ENCODE data around the gene NDUFB10.

The NDUFB10 gene

DNA sequence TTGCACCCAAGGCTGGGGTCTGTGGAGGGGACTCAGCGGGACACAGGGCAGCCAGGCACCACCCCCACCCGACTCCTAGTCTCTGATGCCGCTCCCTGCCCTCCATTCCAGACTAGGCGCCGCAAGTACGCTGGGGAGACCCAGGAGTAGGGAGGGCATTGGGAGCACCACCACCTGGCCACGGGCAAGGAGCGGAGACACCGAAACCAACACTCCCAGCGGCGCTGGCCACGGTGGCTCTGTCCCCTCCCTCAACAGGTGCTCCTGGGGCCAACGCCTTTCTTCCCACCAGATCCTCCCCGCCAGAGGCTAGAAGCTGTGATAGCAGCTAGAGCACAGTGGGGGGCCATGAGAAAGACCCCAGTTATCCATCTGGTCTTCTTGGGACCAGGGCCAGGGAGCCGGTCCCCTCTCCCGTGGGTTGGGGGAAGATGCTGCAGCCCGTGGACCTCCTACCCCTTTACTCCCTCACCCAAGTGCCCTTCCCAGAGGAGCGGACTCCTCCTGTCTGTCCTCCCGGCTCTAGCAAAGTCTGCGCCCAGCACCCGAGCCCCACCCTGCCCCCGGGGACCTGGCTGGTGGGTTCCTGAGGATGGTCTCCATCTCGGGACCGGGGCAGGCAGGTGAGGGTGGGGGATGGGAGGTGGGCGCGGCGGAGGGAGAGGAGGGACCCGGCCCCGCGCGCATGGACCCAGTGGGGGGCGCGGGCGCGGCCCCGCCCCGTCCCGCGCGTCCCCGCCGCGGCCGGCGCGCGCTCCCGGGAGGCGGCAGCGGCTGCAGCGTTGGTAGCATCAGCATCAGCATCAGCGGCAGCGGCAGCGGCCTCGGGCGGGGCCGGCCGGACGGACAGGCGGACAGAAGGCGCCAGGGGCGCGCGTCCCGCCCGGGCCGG lies 30.1 kb downstream of the NDUFB10 start, which contains the start of gene SYNGR3:
TSS of gene SYNGR3 (plus strand) at position 762 of the 892 bp plus-strand sequence. CDS start 133 bp downstream, outside the sequence.
- no peak for DNase-seq

DNA sequence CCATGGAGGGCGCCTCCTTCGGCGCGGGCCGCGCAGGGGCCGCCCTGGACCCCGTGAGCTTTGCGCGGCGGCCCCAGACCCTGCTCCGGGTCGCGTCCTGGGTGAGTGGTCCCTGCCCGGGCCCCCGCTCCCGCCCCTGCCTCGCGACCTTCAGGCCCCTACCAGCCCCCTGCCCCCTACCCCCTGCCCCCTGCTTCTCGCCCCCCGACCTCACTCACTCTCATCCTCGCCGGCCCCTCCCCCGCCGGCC lies 30.7 kb downstream of the NDUFB10 start:
- DNase-seq = no peak

DNA sequence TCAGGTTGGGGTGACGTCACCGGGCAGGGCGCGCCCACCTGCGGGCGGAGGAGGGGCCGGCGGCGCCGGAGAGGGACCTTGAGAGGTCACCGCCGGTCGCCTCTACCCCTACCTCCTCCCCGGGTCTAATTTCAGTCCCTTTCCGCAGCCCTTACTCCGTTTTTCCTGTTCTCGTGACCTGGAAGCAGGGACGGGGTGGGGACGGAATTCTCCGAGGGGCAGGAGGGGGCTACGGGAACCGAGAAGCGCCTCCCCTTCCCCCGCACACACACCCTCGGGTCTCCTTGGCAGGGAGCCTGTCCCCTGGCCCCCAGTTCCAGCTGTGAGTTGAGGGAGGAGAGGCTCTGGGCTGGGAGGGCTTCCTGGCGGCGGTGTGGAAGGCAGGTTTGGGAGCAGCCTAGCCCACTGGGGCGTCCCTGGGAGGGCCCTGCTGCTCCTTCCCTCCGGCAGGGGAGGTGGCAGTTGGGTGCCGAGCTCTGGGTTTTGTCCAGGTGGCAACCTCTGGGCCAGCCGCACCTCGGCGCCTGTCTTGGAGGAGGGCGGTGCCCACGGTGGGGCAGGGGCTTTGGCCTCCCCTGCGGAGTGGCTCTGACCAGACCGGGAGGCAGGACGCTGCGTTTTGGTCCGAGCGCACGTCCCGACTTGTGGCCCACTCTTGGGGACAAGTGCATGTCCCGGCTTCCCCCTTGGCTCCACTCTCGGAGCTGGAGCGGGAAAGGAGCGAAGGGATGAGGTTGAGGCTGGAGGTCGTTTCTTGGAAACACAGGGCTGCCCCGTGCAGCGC lies 31.2 kb downstream of the NDUFB10 start:
- DNase-seq = no peak

DNA sequence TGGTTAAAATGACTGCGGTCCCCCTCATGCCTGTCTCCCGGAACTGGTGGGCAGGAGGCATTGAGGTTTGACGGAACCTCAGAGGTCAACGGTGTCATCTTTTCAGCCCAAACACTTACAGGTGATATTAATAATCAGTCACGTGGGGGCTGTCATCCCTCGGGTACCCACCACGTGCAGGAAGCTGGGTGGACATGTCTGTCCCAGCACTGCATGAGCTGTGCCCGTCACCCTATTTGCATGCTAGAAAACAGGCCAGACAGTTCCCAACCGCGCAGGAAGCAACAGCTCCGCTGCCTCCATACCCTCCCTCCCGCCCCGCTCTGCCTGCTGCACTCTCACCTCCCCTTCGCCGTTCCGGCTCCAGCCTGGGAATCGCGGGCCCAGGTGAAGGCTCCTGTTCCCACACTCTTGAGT lies 31.8 kb downstream of the NDUFB10 start:
- no peak for DNase-seq

- DNase-seq = no peak
Measured at GRCh38 chr16:1991588-1991947, 32.2 kb downstream of the NDUFB10 start.

- no peak for DNase-seq
Measured at GRCh38 chr16:1991948-1992703, 32.8 kb downstream of the NDUFB10 start.

DNA sequence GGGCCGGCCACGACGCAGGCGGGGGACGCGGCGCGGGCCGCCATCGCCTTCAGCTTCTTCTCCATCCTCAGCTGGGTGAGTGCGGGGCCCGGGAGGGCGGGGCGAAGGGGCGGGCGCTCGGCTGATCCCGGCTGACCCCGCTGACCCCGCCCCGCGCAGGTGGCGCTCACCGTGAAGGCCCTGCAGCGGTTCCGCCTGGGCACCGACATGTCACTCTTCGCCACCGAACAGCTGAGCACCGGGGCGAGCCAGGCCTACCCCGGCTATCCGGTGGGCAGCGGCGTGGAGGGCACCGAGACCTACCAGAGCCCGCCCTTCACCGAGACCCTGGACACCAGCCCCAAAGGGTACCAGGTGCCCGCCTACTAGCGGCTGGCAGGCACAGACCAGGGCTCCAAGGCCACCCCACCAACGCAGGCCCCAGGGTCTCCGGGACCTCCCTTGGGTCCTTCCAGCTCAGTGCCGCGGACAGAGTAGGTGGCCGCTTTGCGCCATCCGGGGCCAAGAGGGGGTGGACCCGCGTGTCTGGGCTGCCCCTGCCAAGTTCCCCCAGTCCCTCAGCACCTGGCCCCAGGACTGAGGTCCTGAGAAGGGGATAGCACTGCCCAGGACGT lies 33.5 kb downstream of the NDUFB10 start:
- no peak for DNase-seq

DNA sequence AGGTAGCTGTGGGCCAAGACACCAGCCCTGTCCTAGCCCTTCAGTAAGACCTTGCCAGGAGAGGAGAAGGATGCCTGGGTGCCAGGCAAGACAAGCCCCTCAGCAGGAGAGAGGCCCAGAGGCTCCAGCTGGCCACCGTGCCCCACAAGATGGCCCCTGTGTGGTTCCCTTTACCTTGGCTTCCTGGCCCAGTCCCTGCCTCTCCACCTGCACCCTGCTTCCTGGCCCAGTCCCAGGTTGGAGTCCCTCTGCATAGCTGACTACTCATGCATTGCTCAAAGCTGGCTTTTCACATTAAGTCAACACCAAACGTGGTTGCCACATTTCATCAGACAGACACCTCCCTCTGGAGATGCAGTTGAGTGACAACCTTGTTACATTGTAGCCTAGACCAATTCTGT lies 34.4 kb downstream of the NDUFB10 start:
- no peak for DNase-seq

DNA sequence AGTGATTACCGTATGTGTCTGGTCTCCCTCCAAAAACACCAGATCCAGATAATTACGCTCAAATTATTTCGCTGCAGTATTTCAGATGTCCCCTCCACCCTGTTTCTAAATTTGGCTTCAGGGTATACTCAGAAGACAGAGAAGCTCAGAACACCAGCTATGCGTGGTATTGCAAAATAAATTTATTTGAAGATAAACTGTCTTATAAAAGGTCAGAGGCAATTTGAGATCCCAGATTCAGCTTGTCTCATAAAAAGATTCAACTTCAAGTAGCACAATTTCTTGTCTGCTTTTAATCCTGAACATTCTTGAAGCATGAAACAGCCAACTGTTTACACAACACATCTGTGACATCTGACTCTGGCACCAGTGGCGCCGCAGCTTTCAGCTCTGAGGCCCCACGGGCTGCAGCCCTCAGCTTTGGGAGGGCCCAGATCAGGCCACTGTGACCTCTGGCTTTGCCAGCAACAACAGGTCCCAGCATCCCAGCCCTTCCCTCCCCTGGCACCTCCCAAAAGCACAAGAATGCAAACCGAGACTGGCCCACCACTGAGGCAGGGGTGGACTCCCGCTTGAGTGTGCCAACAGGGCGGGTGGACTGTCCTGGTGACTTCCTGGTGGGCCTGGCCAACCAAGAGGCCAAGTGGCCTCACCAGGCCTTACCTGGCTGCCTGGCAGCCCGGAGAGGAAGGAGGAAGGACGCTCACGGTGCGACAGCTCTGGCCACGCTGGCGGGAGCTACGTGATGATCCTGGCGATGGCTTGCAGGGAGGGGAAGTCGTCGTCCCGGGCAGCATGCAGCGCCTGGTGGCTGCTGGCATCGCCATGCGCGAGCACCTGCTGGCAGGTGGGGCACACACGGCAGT lies 38.4 kb downstream of the NDUFB10 start:
- no peak for DNase-seq

DNA sequence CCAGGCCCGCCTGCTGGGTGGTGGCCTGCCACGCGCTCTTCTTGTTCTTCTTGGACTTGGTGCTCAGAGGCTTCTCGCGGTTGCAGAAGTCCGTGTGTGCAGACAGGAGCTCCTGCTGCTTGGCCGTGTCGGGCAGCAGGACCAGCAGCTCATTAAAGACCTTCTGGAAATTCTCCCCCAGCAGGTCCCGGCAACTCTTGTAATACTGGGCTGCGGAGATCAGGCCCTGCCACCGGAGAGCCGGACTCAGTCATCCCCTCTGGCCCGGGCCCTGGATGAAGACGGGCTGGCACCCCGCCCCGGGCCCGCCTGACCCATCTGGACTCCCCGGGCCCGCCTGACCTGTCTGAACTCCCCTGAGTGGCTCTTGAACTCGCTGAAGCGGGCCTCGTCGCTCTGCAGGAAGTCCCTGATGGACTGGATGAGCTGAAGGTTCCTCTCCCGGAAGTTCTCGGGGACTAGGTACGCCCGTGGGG lies 39.1 kb downstream of the NDUFB10 start:
- no peak for DNase-seq

DNA sequence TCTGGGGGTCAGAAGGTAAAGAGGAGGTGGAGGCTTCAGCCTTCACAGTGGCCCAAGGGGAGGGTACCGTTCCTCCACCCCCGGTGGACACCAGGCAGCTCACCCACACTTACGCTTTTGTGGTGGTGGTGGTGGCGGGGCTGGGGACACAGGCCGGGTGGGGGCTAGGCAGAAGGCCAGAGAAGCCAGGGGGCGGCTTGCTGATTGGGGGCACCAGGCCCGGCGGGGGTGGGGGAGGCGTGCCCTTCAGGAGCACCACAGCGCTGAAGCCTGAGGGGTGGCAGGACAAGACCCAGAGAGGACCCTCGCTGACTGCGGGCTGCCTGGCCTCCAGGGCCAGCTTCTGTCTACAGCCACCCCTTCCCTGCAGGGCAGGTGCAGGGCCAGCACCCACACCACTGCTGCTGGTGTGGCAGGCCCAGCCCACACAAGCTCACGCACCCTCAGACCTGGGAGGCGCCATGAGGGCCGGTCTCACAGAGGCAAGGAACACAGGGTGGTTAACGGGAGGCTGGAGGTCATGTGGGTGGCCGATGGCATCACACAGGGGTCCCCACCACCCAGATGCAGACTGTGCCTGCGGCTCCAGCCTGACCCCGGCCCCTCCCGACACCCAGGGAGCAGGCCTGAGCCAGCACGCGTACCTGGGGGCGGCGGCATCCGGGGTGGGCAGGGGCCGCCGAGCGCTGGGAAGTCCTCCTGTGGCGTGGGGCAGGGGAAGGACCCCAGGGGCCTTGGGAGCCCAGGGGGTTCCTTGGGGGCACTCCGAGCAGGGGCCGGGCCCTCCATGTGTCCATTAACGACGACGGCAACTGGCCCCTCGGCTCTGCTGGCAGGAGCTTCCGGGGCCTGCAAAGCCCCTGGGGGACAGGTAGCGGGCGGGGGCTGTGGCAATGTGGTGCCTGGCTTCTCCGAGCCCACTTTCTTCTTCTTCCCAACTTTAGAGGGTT lies 39.8 kb downstream of the NDUFB10 start:
- no peak for DNase-seq

DNA sequence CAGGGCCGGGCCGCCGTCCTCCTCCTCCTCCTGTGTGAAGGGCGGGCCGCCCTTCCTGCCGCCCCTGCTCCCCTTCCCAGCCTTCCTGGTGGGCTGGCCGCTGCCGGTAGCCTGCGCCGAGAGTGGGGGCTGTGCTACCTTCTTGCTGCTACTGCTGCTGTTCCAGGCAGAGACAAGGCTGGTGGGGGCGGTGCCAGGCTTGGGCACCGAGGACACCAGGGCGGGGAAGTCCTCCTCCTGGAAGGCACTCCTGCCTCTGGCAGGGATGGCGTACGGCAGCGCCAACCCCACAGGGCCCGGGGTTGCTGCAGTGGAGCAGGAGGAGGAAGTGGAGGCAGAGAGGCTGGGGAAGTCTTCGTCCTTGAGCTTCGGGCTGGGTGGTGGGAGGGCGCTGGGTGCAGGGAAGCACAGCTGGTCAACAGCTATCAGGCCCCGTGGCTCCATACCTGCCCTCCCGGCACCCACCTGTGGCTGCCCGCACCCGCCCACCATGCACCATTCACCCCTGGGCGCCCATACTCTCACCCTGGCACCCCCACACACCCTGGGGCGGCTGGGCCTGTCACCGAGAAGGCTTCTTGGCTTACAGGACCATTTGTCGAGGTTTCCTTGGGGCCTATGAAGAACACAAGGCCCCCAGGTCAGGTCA lies 40.7 kb downstream of the NDUFB10 start:
- DNase-seq = no peak

DNA sequence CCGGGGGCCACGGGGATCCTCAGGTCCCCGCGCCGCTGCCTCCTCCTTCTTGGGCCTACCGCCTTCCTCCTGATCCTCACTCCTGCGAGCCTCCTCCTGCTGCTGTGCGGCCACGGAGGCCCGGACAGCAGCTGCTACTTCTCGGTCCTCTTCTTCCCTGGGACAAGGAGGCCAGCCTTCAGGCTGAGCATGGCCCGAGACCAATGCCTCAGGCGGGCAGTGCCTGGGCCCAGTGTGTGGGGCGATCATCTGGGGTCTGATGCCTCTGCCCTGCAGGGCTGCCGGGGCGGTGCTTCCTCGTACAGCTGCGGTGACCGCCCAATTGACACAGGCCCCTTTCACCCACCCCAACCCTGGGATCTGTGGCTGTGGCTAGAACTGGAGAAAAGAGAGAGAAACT lies 41.7 kb downstream of the NDUFB10 start:
- no peak for DNase-seq

DNA sequence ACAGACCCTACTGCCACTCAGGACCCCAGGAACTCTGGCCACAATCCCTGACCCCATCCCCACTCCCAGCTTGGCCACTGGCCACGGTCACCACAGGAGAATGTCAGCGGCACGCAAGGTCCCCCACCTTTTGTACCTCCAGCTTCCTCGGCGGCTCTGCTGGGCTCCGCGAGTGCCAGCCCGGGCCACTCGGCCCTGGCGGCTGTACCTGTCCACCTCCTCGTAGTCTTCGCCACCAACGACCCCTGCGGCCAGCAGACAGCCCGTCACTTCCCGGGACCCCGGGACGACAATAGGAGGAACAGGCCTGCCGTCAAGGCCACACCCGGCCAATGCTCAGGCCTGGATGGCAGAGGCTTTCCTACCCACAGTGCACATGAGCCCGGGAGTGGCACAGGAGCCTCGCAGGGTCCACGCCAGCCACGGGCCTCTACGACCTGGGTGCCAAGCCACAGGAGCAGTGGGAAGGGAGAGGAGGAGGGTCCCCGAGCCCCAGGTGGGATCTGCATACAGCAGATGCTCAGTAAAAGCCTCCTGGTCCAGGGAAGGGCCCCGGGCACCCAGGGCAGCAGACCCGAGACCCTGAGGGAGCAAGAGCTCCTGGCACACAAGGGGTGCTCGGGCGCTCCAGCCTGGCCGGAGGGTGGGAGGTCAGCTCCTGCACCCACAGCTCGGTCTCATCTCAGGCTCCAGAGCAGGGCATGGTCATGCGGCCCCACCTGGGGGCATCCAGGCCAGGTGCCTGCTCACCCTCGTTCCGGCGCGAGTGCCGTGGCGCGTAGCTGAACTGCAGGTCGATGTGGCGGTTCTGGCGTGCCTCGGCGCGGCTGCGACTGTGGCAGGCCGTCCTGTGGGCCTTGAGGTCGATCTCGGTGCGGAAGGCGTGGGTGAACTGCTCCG lies 42.4 kb downstream of the NDUFB10 start:
- DNase-seq = no peak

GRCh38 chr16:2002406-2003230 lies 43.3 kb downstream of the NDUFB10 start:
- DNase-seq = no peak

DNA sequence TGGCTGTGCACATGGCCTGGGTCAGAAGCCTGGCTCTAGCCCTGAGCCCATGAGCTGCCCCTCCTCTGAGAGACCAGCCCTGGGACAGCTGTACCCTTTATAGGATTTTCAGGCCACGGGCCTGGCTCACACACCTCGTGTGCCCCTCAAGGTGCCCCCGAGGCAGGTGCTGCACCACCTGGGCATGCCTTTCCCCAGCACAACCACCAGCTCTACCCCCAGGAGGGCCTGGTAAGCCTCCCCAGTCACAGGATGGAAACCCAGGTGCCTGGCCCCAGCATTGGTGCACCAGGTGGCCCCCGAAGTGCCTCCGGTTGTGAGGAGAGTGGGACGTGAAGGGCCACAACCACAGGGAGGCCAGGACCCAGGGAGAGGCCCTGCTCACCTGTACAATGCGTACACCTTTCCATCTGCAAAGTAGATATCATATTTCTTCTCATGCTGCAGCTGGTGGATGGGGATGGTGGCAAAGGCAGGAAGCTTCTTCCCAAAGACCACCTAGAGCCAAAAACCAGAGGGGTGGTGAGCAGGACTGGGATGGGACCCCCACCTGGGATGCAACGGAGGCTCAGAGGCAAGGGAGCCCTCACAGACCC lies 44.0 kb downstream of the NDUFB10 start:
- no peak for DNase-seq

- DNase-seq = peak; percentile 81
Measured at GRCh38 chr16:2003827-2004641, 44.7 kb downstream of the NDUFB10 start.

Data from NCI-H446 treated with DMSO at 0.1 percent for 48 hours (cell line).